ENCODE measurements around the gene NAT14.

The NAT14 gene

GRCh38 chr19:55453511-55454260 is 31.3 kb upstream of the NAT14 start:
- no peak for DNase-seq (ENCODE audit: low spot score)

GRCh38 chr19:55454787-55455243 is 30.2 kb upstream of the NAT14 start:
- DNase-seq (ENCODE audit: low spot score) = peak; percentile 49

GRCh38 chr19:55455576-55456235 is 29.3 kb upstream of the NAT14 start:
- DNase-seq (ENCODE audit: low spot score) = no peak

- DNase-seq (ENCODE audit: low spot score) = no peak
These were observed 28.6 kb upstream of the NAT14 start for GRCh38 chr19:55456347-55456746.

- no peak for DNase-seq (ENCODE audit: low spot score)
These were observed 27.1 kb upstream of the NAT14 start for GRCh38 chr19:55457683-55458457.

GRCh38 chr19:55459551-55459949 is 25.4 kb upstream of the NAT14 start:
- DNase-seq (ENCODE audit: low spot score) = no peak

- DNase-seq (ENCODE audit: low spot score) = no peak
These were observed 24.9 kb upstream of the NAT14 start for GRCh38 chr19:55459950-55460657.

- no peak for DNase-seq (ENCODE audit: low spot score)
These were observed 24.2 kb upstream of the NAT14 start for GRCh38 chr19:55460670-55461258.

- peak; percentile 100 for DNase-seq (ENCODE audit: low spot score)
These were observed 23.6 kb upstream of the NAT14 start, which contains the start of gene ISOC2 for GRCh38 chr19:55461259-55461973. Gene ISOC2, minus strand, starts transcription at chr19:55461642. Its CDS starts 5,156 bp downstream, at chr19:55456486.

- DNase-seq (ENCODE audit: low spot score) = no peak
These were observed 22.9 kb upstream of the NAT14 start for GRCh38 chr19:55461974-55462626.

GRCh38 chr19:55462722-55463121 is 22.3 kb upstream of the NAT14 start:
- DNase-seq (ENCODE audit: low spot score) = no peak

- no peak for DNase-seq (ENCODE audit: low spot score)
These were observed 21.4 kb upstream of the NAT14 start for GRCh38 chr19:55463583-55464031.

GRCh38 chr19:55464039-55464661 is 20.8 kb upstream of the NAT14 start:
- no peak for DNase-seq (ENCODE audit: low spot score)

GRCh38 chr19:55464662-55465054 is 20.3 kb upstream of the NAT14 start, which contains the start of gene C19orf85:
Gene C19orf85, minus strand, starts transcription at chr19:55464751. Its CDS starts 197 bp downstream, at chr19:55464554.
- DNase-seq (ENCODE audit: low spot score) = no peak

- no peak for DNase-seq (ENCODE audit: low spot score)
These were observed 19.3 kb upstream of the NAT14 start for GRCh38 chr19:55465460-55466240.

GRCh38 chr19:55466241-55466614 is 18.8 kb upstream of the NAT14 start:
- DNase-seq (ENCODE audit: low spot score) = no peak

GRCh38 chr19:55467236-55468053 is 17.5 kb upstream of the NAT14 start:
- DNase-seq (ENCODE audit: low spot score) = peak; percentile 60

GRCh38 chr19:55468054-55468393 is 17.0 kb upstream of the NAT14 start:
- DNase-seq (ENCODE audit: low spot score) = no peak

Measured in CD4-positive, alpha-beta T cell treated with Interleukin-15 for 4 hours (primary cell).